ENCODE measurements around the gene CFLAR.

Gene CFLAR

DNA sequence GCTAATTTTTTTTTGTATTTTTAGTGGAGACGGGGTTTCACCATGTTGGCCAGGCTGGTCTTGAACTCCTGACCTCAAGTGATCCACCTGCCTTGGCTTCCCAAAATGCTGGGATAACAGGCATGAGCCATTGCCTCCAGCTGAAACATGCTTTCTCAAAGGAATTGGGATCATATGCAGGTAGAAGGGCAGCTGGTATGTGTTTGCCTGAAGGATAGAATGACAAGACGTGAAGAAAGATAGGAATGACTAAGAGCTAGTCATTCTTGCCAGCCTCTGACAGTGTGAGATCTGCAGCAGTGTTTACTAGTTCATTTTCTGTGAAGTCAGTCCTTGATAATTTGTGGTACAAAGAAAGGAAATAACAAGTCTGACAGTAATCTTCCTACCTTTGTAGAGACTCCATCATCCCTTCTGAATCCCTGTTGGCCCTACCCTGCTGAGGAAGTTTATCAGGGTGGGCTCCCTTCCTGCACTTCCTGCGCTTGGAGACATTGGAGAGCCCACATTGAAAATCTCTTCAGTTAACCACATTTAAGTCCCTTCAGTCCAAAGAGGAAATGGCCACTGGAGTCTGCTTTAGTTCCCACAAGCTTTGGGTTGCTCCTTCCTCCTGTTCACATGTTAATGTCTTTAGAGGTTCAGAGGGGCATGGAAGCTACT is 14.7 kb downstream of the CFLAR start:
- no peak overlapping the region for H3K4me3 ChIP-seq (ENCODE audit: low read depth, low read length)

DNA sequence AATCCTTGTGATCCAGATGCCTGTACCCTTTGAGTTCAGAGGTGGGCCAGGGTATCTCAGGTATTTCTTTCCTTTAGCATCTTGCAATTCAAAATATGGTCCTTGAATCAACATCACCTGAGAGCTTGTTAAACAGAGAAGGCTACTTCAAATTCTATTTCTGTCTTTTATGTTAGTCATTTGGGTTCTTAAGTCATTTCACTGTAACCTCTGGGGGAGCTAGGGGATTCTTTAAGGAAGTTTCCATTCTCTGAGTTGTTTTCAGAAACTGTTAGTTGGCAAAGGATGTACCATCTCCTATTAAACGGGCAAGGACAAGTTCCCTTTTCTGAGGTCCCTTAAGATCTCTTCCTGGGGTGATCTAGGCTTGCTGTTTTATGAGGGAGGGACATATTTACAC is 16.6 kb downstream of the CFLAR start:
- CTCF ChIA-PET = interaction anchor here (0.6 kb wide), 1 partner anchor 327 kb away, joined by 4 read pairs; no protein-coding TSS in a partner anchor

More for the DNA sequence above, 14.7 kb downstream of the CFLAR start:
- H3K27ac ChIP-seq (ENCODE audit: extremely low read depth, low read depth, low read length) = no peak overlapping the region
- H3K36me3 ChIP-seq (ENCODE audit: control insufficient read depth in 2 of 2, insufficient read depth in 1 of 2, low read length in 2 of 2) = peaks cover 5 to 14% of the 10 kb centered on the region in 2 experiments; a peak in 2 of 3 replicates
- no peak for TF ChIP-seq SCRT2 (tag by site-specific recombination; IDR thresholded peaks at IDR 0.05)
- TF ChIP-seq, protein P1, sequence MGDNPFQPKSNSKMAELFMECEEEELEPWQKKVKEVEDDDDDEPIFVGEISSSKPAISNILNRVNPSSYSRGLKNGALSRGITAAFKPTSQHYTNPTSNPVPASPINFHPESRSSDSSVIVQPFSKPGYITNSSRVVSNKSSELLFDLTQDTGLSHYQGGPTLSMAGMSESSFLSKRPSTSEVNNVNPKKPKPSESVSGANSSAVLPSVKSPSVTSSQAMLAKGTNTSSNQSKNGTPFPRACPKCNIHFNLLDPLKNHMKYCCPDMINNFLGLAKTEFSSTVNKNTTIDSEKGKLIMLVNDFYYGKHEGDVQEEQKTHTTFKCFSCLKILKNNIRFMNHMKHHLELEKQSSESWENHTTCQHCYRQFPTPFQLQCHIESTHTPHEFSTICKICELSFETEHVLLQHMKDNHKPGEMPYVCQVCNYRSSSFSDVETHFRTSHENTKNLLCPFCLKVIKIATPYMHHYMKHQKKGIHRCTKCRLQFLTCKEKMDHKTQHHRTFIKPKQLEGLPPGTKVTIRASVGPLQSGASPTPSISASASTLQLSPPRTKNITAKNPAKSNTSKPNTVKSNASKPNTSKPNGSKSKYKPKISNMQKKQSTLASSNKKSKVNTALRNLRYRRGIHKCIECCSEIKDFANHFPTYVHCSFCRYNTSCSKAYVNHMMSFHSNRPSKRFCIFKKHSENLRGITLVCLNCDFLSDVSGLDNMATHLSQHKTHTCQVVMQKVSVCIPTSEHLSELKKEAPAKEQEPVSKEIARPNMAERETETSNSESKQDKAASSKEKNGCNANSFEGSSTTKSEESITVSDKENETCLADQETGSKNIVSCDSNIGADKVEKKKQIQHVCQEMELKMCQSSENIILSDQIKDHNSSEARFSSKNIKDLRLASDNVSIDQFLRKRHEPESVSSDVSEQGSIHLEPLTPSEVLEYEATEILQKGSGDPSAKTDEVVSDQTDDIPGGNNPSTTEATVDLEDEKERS (tag by site-specific recombination; IDR thresholded peaks at IDR 0.05) = no peak
- TF ChIP-seq BCL11B (tag by site-specific recombination; IDR thresholded peaks at IDR 0.05; ENCODE audit: low read depth) = no peak
- no peak for TF ChIP-seq ZNF768 (tag by site-specific recombination; IDR thresholded peaks at IDR 0.05)
- no peak for TF ChIP-seq ZNF510 (tag by site-specific recombination; IDR thresholded peaks at IDR 0.05; ENCODE audit: insufficient replicate concordance)
- TF ChIP-seq, protein P2, sequence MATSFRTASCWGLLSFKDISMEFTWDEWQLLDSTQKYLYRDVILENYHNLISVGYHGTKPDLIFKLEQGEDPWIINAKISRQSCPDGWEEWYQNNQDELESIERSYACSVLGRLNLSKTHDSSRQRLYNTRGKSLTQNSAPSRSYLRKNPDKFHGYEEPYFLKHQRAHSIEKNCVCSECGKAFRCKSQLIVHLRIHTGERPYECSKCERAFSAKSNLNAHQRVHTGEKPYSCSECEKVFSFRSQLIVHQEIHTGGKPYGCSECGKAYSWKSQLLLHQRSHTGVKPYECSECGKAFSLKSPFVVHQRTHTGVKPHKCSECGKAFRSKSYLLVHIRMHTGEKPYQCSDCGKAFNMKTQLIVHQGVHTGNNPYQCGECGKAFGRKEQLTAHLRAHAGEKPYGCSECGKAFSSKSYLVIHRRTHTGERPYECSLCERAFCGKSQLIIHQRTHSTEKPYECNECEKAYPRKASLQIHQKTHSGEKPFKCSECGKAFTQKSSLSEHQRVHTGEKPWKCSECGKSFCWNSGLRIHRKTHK (tag by site-specific recombination; IDR thresholded peaks at IDR 0.05) = no peak
- TF ChIP-seq RBAK (tag by site-specific recombination; IDR thresholded peaks at IDR 0.05) = no peak
- TF ChIP-seq ZSCAN30 (tag by site-specific recombination; IDR thresholded peaks at IDR 0.05) = no peak
- TF ChIP-seq ZEB2 (tag by site-specific recombination; IDR thresholded peaks at IDR 0.05) = no peak
- no peak for TF ChIP-seq ZNF830 (tag by site-specific recombination; IDR thresholded peaks at IDR 0.05; ENCODE audit: low read depth)
- no peak for TF ChIP-seq ZNF433 (tag by site-specific recombination; IDR thresholded peaks at IDR 0.05; ENCODE audit: low read depth)
- no peak for TF ChIP-seq FEZF1 (tag by site-specific recombination; IDR thresholded peaks at IDR 0.05)
- no peak for TF ChIP-seq ZNF292 (tag by site-specific recombination; IDR thresholded peaks at IDR 0.05; ENCODE audit: borderline replicate concordance, low read depth)
- TF ChIP-seq ZNF776 (tag by site-specific recombination; IDR thresholded peaks at IDR 0.05; ENCODE audit: borderline replicate concordance) = no peak
- no peak for TF ChIP-seq ZNF311 (tag by site-specific recombination; IDR thresholded peaks at IDR 0.05; ENCODE audit: borderline replicate concordance)
- TF ChIP-seq, protein P3, sequence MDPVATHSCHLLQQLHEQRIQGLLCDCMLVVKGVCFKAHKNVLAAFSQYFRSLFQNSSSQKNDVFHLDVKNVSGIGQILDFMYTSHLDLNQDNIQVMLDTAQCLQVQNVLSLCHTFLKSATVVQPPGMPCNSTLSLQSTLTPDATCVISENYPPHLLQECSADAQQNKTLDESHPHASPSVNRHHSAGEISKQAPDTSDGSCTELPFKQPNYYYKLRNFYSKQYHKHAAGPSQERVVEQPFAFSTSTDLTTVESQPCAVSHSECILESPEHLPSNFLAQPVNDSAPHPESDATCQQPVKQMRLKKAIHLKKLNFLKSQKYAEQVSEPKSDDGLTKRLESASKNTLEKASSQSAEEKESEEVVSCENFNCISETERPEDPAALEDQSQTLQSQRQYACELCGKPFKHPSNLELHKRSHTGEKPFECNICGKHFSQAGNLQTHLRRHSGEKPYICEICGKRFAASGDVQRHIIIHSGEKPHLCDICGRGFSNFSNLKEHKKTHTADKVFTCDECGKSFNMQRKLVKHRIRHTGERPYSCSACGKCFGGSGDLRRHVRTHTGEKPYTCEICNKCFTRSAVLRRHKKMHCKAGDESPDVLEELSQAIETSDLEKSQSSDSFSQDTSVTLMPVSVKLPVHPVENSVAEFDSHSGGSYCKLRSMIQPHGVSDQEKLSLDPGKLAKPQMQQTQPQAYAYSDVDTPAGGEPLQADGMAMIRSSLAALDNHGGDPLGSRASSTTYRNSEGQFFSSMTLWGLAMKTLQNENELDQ (tag by site-specific recombination; IDR thresholded peaks at IDR 0.05; ENCODE audit: low read depth) = no peak
- H3K9me3 ChIP-seq (ENCODE audit: control insufficient read depth, insufficient read depth, low read depth, low read length) = no peaks in the 10 kb centered on the region
- ChIA-PET POLR2A (interaction anchor here (0.5 kb wide), 1 partner anchor 10 kb away, joined by 4 read pairs; no protein-coding TSS in a partner anchor), CTCF (interaction anchor here (0.5 to 1.0 kb wide), 4 partner anchors 80 to 167 kb away, joined by 3 to 4 read pairs (median 3); partner anchors contain the start of gene ORC2)
- H3K4me1 ChIP-seq (ENCODE audit: control insufficient read depth, insufficient read depth, low read length) = peaks cover 12% of the 10 kb centered on the region

More for the DNA sequence above, 16.6 kb downstream of the CFLAR start:
- Histone ChIP-seq H3K4me1 (ENCODE audit: control insufficient read depth, insufficient read depth, low read length) (0 out of 2 replicates have a peak, but pooled peaks cover 4% of the 10 kb centered on the region), H3K27ac (ENCODE audit: extremely low read depth, low read depth, low read length) (no peak overlapping the region), H3K36me3 (ENCODE audit: control insufficient read depth in 2 of 2, insufficient read depth in 1 of 2, low read length in 2 of 2) (peaks cover 6 to 32% of the 10 kb centered on the region in 2 experiments; a peak in 2 of 3 replicates), H3K4me3 (ENCODE audit: low read depth, low read length) (no peak overlapping the region), H3K9me3 (ENCODE audit: control insufficient read depth, insufficient read depth, low read depth, low read length) (no peaks in the 10 kb centered on the region)
- no peak for TF ChIP-seq ZBTB20 (tag by site-specific recombination; IDR thresholded peaks at IDR 0.05)
- TF ChIP-seq, protein P3 (tag by site-specific recombination; IDR thresholded peaks at IDR 0.05; ENCODE audit: low read depth) = no peak
- TF ChIP-seq ZNF48 (tag by site-specific recombination; IDR thresholded peaks at IDR 0.05) = no peak
- no peak for TF ChIP-seq RBAK (tag by site-specific recombination; IDR thresholded peaks at IDR 0.05)
- TF ChIP-seq ZNF341 (tag by site-specific recombination; IDR thresholded peaks at IDR 0.05; ENCODE audit: low read depth) = no peak
- TF ChIP-seq SCRT2 (tag by site-specific recombination; IDR thresholded peaks at IDR 0.05) = no peak
- TF ChIP-seq ZNF19 (tag by site-specific recombination; IDR thresholded peaks at IDR 0.05; ENCODE audit: low read depth) = no peak
- no peak for TF ChIP-seq OSR2 (tag by site-specific recombination; IDR thresholded peaks at IDR 0.05)
- no peak for TF ChIP-seq ZNF561 (tag by site-specific recombination; IDR thresholded peaks at IDR 0.05; ENCODE audit: borderline replicate concordance)
- TF ChIP-seq ZNF747 (tag by site-specific recombination; IDR thresholded peaks at IDR 0.05) = no peak
- TF ChIP-seq, protein P4, sequence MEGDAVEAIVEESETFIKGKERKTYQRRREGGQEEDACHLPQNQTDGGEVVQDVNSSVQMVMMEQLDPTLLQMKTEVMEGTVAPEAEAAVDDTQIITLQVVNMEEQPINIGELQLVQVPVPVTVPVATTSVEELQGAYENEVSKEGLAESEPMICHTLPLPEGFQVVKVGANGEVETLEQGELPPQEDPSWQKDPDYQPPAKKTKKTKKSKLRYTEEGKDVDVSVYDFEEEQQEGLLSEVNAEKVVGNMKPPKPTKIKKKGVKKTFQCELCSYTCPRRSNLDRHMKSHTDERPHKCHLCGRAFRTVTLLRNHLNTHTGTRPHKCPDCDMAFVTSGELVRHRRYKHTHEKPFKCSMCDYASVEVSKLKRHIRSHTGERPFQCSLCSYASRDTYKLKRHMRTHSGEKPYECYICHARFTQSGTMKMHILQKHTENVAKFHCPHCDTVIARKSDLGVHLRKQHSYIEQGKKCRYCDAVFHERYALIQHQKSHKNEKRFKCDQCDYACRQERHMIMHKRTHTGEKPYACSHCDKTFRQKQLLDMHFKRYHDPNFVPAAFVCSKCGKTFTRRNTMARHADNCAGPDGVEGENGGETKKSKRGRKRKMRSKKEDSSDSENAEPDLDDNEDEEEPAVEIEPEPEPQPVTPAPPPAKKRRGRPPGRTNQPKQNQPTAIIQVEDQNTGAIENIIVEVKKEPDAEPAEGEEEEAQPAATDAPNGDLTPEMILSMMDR (tag by site-specific recombination; IDR thresholded peaks at IDR 0.05) = no peak
- no peak for TF ChIP-seq ZBTB7A (tag by site-specific recombination; IDR thresholded peaks at IDR 0.05; ENCODE audit: low read depth)
- POLR2A ChIA-PET = no interaction called here

All from HEK293 (cell line).